Mononuclear cell (primary cell): ENCODE data around the gene ATPAF1. TPM values are rescaled to one million over a fixed set of nuclear protein-coding genes. Genes with fewer than 3 reads are reported as not detected.
A peak's percentile ranks its signal among the peaks of the same experiment; 100 is the strongest.

Source experiments
- H3K27me3 ChIP-seq: 2 replicates; pipeline ENCODE4 v1.6.0; 2011; ENCODE audit warnings: low read length, control low read depth; ENCODE audit not compliant: insufficient read depth
- H3K4me1 ChIP-seq: 2 replicates; pipeline ENCODE4 v1.5.1; 2011; ENCODE audit warnings: mild to moderate bottlenecking, low read length, control low read depth; ENCODE audit not compliant: insufficient read depth
- H3K4me3 ChIP-seq: 2 replicates; pipeline ENCODE4 v1.5.1; 2011; ENCODE audit warnings: mild to moderate bottlenecking, low read length, moderate library complexity
- H3K9me3 ChIP-seq: 2 replicates; pipeline ENCODE4 v1.5.1; 2011; ENCODE audit warnings: low read depth, mild to moderate bottlenecking, control low read depth, low read length
- total RNA-seq: library from RNA; depleted of rRNA; stranded (reverse); fragments of >200 nt; gene quantifications from one replicate; pipeline ENCODE4 v1.2.3, GENCODE V29; 2012

ATPAF1 gene
- total RNA-seq, 1 donor: 14.9 TPM

DNA sequence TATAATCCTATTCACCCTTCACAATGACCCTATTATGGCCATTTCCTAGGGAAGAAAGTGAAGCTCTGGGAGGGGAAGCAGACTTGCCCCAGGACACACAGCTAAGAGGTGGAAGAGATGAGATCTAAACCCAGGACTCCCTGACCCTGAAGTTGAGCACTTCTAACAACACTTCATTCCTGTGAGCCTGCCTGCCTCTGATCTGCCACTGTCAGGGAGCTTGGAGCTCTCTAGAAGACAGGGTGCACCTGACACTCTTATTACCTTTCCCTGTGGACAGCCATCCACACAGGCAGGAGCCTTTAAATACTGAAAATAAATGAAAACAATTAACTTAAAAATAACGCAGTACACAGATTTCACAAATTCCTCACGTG lies 64.7 kb downstream of the ATPAF1 start:
- peaks cover 71% of the 10 kb centered on the region for H3K4me1 ChIP-seq
- peak overlapping the region; percentile 97 for H3K4me3 ChIP-seq

DNA sequence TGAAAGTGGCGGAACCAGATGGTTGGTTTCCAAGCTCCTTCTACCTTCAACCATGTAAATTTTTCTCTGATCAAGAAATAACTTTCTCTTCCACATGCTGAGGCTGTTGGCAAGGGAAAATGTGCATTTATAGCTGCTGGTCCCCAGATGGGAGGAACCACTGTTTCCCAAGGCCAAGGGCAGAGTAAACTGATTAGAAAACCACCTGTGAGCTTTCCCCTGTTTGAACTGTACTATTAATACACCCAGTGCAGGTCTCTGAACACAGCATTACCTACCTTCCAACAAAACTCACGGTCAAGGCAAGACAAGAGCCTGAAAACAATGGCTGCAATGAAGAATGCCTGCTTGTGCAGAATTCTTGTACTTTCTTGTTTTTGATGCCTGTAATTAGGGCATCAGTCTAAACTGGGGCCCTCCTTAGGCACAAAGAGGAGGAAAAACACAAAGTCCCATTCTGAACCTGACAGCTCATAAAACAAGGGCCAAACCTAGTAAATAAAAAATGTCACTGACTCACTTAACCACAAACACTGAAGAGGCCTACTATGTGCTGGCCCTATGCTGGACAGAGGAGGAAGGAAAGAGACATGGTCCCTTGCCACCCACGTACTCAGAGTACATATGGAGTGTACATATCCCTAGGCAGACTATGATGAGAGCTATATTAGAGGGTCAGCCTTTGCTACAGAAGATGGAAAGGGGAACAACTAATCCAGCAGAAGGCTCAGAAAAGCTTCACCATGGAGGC lies 66.7 kb downstream of the ATPAF1 start:
- Histone ChIP-seq H3K27me3 (no peaks in the 10 kb centered on the region), H3K4me3 (no peak overlapping the region), H3K4me1 (peaks cover 77% of the 10 kb centered on the region), H3K9me3 (no peaks in the 10 kb centered on the region)

More for the DNA sequence above, 64.7 kb downstream of the ATPAF1 start:
- no peaks in the 10 kb centered on the region for H3K27me3 ChIP-seq
- H3K9me3 ChIP-seq: no peaks in the 10 kb centered on the region

DNA sequence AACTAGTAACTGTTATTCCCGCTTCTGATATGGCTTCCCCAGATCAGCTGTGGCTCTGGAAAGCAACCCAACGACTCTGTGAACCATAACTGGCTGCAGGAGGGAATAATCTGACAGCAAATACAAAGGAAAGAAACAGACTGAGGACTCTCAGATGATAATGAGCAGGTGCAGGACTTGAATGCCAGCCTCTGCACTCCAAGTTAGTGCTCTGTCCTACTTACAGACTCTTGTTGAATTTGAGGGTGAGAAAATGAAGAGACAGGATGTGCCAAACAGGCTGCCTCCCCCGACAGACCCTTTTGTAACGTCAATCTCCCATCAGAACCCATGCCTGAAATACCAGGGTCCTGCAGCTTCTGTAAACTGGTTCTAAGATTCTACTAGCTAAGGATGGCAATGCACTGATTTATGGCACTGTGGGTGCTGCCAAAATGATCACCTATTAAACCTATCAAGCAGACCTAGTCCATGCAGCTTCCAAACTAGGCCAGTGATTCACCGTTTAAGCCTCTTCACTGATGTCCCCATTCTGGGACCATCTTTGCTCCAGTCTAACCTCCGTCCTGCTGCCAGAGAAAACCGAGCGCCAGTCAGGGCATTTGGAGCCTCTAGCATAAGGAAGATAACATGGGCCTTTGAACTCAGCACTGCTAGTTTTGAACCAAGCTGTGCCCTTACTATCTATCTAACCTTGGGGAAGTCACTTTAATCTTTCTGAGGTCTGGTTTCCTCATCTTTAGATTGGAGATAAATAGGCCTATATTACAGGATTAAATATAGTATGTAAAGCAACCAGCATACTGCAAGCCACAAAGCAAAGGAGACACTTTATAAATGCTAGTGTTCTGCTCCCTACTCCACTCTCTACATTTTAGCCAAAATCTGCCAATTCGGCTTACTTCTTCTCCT lies 68.8 kb downstream of the ATPAF1 start:
- Histone ChIP-seq H3K4me3 (no peak overlapping the region), H3K4me1 (peaks cover 79% of the 10 kb centered on the region), H3K27me3 (no peaks in the 10 kb centered on the region), H3K9me3 (no peaks in the 10 kb centered on the region)

DNA sequence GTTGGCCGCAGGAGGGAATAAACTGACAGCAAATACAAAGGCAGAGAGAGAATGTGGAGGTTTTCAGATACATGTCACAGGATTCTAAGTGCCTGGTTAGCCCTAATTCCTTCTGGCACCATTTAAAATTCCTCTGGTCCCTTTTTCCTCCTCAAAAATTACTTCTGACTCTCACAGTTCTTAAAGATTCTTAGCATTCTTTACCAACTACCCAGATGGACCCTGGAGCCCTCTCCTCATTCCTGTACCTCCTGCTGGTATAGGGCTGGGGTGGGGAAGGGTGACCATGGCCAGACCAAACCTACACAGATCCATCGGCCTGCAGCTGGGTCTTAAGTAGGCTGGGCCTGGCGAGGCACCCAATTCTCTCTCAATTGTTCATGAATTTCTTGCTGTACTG lies 71.3 kb downstream of the ATPAF1 start:
- H3K9me3 ChIP-seq: no peaks in the 10 kb centered on the region
- H3K27me3 ChIP-seq: no peaks in the 10 kb centered on the region
- H3K4me1 ChIP-seq: peaks cover 73% of the 10 kb centered on the region

DNA sequence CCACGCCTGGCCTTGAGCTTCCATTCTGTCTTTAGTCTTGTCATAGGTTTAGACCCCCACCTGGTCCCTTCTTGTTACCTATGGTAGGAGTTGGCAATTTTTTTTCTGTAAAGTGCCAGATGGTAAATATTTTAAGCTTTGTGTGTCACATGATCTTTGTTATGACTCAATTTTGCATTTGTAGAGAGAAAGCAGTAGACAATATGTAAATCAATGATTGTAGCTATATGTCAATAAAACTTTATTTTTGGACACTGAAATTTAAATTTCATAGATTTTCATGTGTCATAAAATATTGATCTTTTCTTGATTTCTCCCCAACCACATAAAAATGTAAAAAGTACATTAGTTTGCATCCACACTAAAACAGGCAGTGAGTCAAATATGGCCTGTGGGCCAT lies 72.1 kb downstream of the ATPAF1 start:
- no peaks in the 10 kb centered on the region for H3K27me3 ChIP-seq
- no peaks in the 10 kb centered on the region for H3K9me3 ChIP-seq
- no peak overlapping the region for H3K4me3 ChIP-seq
- H3K4me1 ChIP-seq: peaks cover 65% of the 10 kb centered on the region

More for the DNA sequence above, 71.3 kb downstream of the ATPAF1 start:
- H3K4me3 ChIP-seq: no peak overlapping the region

DNA sequence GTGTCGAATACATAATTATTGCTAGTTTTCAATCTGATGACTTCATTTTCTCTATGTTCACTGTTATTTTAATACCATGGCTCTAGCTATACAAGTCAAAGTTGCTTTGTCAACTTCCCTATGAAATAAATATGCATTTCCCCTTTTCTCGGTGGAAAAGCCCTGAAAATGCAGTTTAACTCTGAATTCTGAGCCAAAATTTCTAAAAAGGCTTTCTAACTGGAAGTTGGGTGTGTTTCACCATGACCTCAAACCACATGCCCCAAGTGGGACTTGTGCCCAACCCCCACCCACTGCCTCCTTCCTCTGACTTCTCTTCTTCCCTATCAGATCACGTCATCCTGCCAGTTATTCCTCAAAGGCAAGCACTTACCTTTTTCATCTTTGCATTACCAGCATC lies 73.0 kb downstream of the ATPAF1 start:
- no peaks in the 10 kb centered on the region for H3K9me3 ChIP-seq
- no peaks in the 10 kb centered on the region for H3K27me3 ChIP-seq
- H3K4me1 ChIP-seq: peaks cover 56% of the 10 kb centered on the region
- H3K4me3 ChIP-seq: no peak overlapping the region

DNA sequence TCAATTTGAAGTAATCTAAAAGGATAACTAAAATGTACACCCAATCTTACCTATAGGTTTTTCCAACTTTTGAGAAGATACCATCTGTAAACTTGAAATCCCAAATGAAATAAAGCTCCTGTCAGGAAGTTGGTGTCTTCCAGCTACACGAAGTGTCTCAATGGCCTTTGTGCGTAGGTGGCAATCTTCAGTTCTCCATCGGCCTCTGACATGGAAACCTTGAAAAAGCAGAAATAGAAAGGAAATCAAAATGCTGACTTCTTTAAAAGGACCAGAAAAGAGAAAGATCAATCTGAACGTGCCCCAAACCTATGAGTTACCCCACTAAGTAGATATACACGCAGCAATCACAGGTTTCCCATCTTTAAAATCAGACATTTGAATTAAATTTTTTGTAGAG lies 74.1 kb downstream of the ATPAF1 start:
- no peaks in the 10 kb centered on the region for H3K9me3 ChIP-seq
- peaks cover 46% of the 10 kb centered on the region for H3K4me1 ChIP-seq
- H3K27me3 ChIP-seq: no peaks in the 10 kb centered on the region
- no peak overlapping the region for H3K4me3 ChIP-seq

DNA sequence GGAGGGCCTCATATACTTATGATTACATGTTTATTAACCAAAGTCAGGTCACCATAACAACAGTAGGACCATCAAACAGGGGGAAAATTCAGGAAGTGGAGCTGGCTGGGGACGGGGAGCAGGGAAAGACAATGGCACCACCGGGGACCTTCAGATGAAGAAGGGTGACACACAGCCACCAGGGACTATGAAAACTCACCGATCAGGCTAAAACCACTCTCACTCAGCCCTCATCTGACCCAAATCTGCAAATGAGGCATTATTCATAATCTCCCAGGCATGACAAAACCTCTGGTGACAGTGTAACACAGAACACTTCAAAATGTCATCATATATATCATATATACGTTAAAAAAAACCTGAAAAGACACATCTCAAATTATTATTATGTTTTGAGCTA lies 75.3 kb downstream of the ATPAF1 start:
- H3K27me3 ChIP-seq: no peaks in the 10 kb centered on the region
- H3K9me3 ChIP-seq: no peaks in the 10 kb centered on the region

DNA sequence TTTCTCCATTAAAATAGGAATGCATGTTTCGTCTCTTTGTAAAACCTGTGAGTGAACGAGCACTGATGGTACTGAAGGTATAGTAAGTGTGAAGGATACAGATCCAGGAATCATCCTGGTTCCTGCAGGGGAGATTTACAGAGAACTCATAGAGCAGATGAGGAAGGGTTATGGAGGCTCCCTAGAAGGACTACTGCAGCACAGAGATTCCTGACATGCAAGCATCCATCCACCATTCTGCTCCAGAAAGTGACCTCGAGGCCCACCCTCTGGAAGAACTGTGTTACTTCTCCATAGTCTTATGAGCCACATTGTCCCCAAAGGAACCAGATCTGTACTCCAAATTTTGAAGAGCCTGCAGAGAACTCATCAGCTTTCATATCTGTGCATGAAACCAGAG lies 78.6 kb downstream of the ATPAF1 start:
- Histone ChIP-seq H3K4me3 (no peak overlapping the region), H3K9me3 (no peaks in the 10 kb centered on the region), H3K27me3 (no peaks in the 10 kb centered on the region), H3K4me1 (peaks cover 33% of the 10 kb centered on the region)

More for the DNA sequence above, 75.3 kb downstream of the ATPAF1 start:
- H3K4me1 ChIP-seq: peaks cover 40% of the 10 kb centered on the region
- H3K4me3 ChIP-seq: no peak overlapping the region

DNA sequence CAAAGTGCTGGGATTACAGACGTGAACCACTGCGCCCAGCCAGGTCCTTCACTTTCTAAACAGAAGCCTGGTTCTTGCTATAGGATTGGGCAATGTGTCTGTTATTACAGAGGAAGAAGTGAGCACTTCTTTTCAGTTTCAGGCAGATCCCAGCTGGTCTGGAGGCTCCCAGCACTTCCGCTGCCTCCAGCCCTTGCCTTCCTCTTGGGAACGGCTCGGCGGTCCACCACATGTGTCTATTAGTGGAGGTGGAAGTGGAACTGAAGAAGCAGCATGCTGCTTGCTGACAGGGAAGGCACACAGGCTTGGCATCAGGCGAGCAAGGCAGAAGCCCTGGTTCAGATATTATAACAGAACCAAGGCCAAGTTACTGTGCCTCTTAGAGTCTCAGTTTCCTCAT lies 81.1 kb downstream of the ATPAF1 start:
- Histone ChIP-seq H3K9me3 (no peaks in the 10 kb centered on the region), H3K4me3 (no peak overlapping the region), H3K4me1 (peaks cover 37% of the 10 kb centered on the region), H3K27me3 (no peaks in the 10 kb centered on the region)

DNA sequence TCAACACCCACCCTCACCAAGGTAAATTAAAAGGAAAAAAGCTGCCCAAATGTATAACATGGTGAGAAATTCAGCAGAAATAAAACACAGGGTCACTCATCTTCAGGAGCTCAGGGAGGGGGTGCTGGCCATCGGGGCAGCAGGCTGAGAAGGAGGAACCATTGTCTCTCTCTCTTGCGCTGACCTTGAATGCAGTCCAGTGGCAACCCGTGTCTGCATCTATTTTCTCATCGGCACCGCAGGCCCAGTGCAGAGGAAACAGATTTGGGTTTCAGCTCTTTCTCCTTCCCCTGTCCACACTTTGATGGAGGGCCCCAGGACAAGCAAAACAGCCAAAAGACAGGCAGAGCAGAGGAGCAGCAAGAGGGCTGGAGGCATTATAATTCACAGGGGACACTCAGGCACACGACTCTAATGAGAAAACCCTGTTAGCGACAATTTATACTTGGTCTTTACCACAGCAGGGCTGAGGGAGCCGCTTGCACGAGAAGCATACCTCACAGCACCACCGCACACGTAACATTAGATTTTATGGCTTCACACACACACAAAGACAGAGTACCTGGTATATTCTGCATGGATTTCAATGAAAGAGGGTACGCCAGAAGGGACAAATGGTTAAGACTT lies 82.7 kb downstream of the ATPAF1 start:
- Histone ChIP-seq H3K4me3 (no peak overlapping the region), H3K4me1 (peaks cover 53% of the 10 kb centered on the region), H3K27me3 (no peaks in the 10 kb centered on the region), H3K9me3 (no peaks in the 10 kb centered on the region)

DNA sequence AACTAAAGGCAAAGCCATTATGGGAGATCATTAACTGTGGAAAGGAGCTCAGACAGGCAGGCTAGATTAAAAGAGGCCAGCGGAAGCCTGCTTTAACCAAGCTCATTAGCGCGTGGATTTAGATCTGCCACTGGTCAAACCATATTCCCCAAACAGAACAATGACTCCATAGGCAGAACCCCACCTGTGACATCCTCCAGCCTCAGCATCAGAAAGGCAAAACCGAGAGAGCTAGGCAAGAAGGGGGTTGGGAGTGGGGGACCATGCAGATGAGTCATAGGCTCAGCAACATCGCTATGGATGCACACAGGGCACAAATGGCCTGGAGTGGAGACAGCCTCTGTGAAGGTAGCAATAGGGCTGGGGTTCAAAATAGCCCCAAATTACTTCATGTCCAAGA lies 84.7 kb downstream of the ATPAF1 start:
- no peak overlapping the region for H3K4me3 ChIP-seq
- peaks cover 72% of the 10 kb centered on the region for H3K4me1 ChIP-seq
- H3K9me3 ChIP-seq: no peaks in the 10 kb centered on the region
- no peaks in the 10 kb centered on the region for H3K27me3 ChIP-seq

DNA sequence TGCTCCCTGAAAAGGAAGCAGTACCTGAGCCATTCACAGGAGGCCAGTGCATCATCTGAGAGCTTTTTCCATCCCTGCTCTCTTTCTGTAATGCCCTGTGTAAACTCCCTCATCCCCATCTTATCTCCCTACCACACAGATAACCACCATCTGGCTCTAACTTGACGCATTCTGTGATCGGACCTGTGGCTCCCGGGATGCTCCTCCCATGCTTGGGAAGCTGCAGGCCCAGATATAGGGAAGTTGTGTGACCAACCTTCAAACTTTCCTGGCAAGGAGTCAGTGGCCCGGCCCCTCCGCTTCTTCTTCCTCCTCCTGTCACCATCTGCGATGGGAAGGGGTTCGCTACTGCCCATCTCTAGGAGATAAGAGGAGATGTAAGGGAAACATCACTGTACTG lies 85.2 kb downstream of the ATPAF1 start:
- no peaks in the 10 kb centered on the region for H3K27me3 ChIP-seq
- no peak overlapping the region for H3K4me3 ChIP-seq
- no peaks in the 10 kb centered on the region for H3K9me3 ChIP-seq
- peaks cover 72% of the 10 kb centered on the region for H3K4me1 ChIP-seq
